ENCODE data around the gene LCORL. TPM values are rescaled to one million over a fixed set of nuclear protein-coding genes. Genes with fewer than 3 reads are reported as not detected.
"Not testable (repeated sequence)": the region's sequence is repeated elsewhere in the genome, so short reads cannot be mapped to it uniquely, and the experiment has no call there.

LCORL gene
- total RNA-seq, 1 donor from 2014 or later: 7.4 TPM

DNA sequence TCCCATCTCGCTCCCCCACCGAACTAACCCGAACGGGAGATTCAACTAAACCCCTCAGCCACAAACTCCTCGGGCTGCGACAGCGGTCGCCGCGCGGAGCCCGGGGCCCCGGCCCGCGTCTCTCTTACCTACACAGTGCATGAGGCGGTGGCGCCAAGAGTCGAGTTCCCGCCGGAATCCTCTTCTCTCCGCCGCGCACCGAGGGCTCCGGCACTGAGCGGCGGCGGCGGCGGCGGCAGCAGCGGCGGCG lies 160 bp downstream of the LCORL start:
- ATAC-seq (peak; percentile 9), DNase-seq (no peak)
- intact Hi-C loops (cut with micrococcal nuclease): loop anchor here (5.0 kb wide), 1 partner anchor 209 kb away; the partner anchor contains the start of genes DCAF16 and NCAPG

- ATAC-seq (peak; percentile 42), DNase-seq (peak; percentile 77)
- intact Hi-C loops (cut with micrococcal nuclease): loop anchor here (5.0 kb wide), 1 partner anchor 209 kb away; the partner anchor contains the start of genes DCAF16 and NCAPG
These were observed 685 bp downstream of the LCORL start for GRCh38 chr4:18020671-18021469.

GRCh38 chr4:18020145-18020670 lies 1.3 kb downstream of the LCORL start:
- intact Hi-C loops (cut with micrococcal nuclease): loop anchor here (5.0 kb wide), 1 partner anchor 208 kb away; the partner anchor contains the start of genes DCAF16 and NCAPG
- no peak for DNase-seq

GRCh38 chr4:18014269-18014668 lies 7.3 kb downstream of the LCORL start:
- intact Hi-C loops (cut with micrococcal nuclease): loop anchor here (10.0 kb wide), 1 partner anchor 109 kb away; no protein-coding TSS in a partner anchor
- ATAC-seq (no peak), DNase-seq (no peak)

More at GRCh38 chr4:18020145-18020670, 1.3 kb downstream of the LCORL start:
- ATAC-seq: no peak

DNA sequence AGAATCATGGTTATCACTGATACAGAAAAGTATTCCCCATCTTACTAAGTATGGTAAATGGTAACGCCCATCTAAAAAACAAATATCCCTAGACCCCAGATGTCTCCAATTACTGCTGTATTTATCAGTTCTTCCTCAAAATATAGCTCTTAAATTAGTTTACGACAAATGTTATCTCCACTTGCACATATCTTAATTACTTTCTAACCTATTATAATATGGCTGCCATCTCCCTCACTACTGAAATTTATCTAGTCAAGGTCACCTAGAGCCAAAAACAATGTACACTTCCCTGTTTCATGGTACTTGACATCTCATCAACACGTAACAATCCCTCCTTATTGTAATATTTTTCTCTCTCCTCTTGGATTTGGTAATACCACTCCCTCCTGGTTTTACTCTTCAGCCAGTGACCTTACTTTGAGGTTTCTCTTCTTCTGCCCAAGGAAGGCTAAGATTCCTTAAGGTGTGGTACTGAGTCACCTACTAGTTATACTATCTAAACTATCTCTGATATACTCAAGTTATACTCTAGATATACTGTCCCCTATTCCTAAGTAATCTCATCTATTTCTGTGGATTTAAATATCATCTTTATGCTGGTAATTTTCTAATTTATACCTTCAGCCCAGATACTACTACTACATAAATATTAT lies 8.6 kb downstream of the LCORL start:
- DNase-seq (no peak), ATAC-seq (no peak)
- intact Hi-C loops (cut with micrococcal nuclease): loop anchor here (10.0 kb wide), 1 partner anchor 108 kb away; no protein-coding TSS in a partner anchor

- ATAC-seq (peak; percentile 32), DNase-seq (no peak)
- intact Hi-C loops (cut with micrococcal nuclease): loop anchor here (10.0 kb wide), 1 partner anchor 107 kb away; no protein-coding TSS in a partner anchor
These were observed 9.3 kb downstream of the LCORL start for GRCh38 chr4:18012134-18012806.

- DNase-seq (no peak), ATAC-seq (no peak)
- intact Hi-C loops (cut with micrococcal nuclease): no loop called here
These were observed 13.9 kb downstream of the LCORL start for GRCh38 chr4:18007625-18008024.

DNA sequence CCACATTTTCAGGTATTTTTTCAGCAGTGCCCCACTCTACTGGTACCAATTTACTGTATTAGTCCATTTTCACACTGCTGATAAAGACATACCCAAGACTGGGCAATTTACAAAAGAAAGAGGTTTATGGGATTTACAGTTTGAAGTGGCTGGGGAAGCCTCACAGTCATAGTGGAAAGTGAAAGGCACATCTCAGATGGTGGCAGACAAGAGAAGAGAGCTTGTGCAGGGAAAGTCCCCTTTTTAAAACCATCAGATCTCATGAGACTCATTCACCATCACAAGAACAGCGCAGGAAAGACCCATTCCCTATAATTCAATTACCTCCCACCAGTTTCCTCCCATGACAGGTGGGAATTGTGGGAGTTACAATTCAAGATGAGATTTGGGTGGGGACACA lies 15.1 kb downstream of the LCORL start:
- DNase-seq; intact Hi-C loops (cut with micrococcal nuclease); ATAC-seq: not testable (repeated sequence)

DNA sequence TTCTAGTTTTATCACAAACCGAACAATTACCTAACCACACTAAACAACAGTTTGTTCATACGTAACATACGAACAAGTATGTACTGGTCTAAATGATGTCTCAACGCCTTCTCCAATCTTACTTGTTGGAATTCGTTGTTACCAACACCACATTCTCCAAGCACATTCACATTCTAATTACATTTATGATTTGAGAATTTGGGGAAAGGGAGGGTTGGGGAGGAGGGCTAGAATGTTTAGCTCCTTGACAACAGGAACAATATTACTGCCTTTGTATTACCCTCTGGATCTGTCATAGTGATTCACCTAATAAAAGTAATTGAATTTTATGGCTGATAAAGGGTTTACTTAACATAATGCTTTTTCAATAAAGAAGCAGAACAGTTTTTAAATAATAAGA lies 24.4 kb downstream of the LCORL start:
- ATAC-seq: no peak
- intact Hi-C loops (cut with micrococcal nuclease): no loop called here
- DNase-seq: no peak

GRCh38 chr4:17995165-17995564 lies 26.4 kb downstream of the LCORL start:
- intact Hi-C loops (cut with micrococcal nuclease): no loop called here
- DNase-seq (no peak), ATAC-seq (no peak)

GRCh38 chr4:17985832-17986231 lies 35.7 kb downstream of the LCORL start:
- ATAC-seq (no peak), DNase-seq (no peak)
- intact Hi-C loops (cut with micrococcal nuclease): no loop called here

DNA sequence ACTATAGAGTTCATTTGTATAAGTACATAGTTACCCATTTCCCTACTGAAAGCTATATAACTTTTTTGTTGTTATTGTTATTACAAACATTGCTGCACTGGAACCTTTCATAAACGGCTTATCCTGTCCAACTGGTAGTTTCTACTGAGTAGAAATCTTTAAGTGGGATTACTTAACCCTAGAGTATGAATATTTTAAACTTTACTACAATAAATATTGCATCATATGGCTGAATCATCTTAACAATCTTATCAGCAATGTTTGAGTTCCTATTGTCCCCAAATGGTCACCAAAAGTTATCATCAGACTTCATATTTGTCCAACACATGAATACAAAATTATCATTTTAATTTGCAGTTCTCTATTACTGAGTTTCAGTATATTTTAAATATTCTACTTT lies 40.5 kb downstream of the LCORL start:
- intact Hi-C loops (cut with micrococcal nuclease): loop anchor here (5.0 kb wide), 1 partner anchor 424 kb away; no protein-coding TSS in a partner anchor
- no peak for ATAC-seq
- no peak for DNase-seq

- no peak for DNase-seq
- intact Hi-C loops (cut with micrococcal nuclease): no loop called here
- no peak for ATAC-seq
These were observed 52.8 kb downstream of the LCORL start for GRCh38 chr4:17968721-17969120.

DNA sequence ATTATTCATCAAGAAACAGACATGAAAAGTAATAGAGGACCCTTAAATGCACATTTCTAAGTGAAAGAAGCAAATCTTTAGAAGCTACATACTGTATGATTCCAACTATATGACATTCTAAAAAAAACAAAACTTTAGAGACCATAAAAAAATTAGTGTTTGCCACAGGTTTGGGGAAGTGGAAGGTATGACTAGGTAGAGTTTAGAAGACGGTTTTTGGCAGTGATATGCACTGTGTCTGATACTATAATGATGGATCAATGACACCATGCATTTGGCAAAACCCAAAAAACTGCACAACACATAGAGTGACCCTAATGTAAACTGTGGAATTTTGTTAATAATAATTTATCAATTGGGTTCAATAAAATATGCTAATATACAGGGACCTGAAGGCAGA lies 54.5 kb downstream of the LCORL start:
- intact Hi-C loops (cut with micrococcal nuclease): no loop called here
- no peak for ATAC-seq

GRCh38 chr4:17966312-17966711 lies 55.2 kb downstream of the LCORL start:
- no peak for DNase-seq
- intact Hi-C loops (cut with micrococcal nuclease): no loop called here
- no peak for ATAC-seq

More for the DNA sequence above, 54.5 kb downstream of the LCORL start:
- DNase-seq: no peak

- DNase-seq (no peak), ATAC-seq (no peak)
- intact Hi-C loops (cut with micrococcal nuclease): no loop called here
These were observed 57.0 kb downstream of the LCORL start for GRCh38 chr4:17964576-17964975.

DNA sequence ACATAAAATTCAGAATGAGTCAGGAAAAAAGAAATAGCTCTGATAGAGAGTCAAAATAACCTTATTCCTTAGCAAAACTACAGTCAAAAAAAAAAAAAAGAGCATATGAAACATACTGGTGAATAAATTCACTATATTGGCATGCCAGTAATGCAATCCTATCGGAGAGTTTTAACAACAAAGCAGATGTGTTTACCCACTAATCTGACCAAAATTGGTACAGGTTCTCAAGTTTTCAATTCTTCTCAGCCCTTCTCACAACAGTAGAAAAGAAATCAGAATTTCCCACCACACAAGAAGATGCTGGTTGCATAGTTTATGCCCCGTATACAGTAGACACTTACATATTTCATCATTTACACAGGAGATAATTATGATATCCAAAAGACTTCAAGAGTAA lies 59.4 kb downstream of the LCORL start:
- DNase-seq (no peak), ATAC-seq (no peak)
- intact Hi-C loops (cut with micrococcal nuclease): no loop called here

- ATAC-seq (no peak), DNase-seq (no peak)
- intact Hi-C loops (cut with micrococcal nuclease): no loop called here
These were observed 60.3 kb downstream of the LCORL start for GRCh38 chr4:17961249-17961648.

DNA sequence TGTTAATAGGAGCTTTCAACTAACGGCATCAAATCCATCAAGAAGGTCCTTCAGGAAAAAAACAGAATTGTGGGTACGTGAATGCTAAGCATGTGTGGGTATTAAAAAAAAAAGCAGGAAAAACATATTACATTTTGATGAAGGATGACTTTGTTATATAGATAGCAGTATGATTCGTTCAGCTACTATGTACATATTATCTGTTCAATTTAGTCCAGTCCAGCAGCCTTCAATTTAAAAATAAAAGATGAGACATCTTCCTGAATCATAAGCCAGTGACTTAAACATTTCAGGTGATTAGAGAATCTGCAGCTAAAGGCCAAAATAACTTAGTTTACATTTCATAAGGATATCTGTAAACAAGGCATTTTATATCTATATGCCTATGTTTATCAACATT lies 63.4 kb downstream of the LCORL start:
- DNase-seq: no peak
- intact Hi-C loops (cut with micrococcal nuclease): no loop called here
- ATAC-seq: no peak

DNA sequence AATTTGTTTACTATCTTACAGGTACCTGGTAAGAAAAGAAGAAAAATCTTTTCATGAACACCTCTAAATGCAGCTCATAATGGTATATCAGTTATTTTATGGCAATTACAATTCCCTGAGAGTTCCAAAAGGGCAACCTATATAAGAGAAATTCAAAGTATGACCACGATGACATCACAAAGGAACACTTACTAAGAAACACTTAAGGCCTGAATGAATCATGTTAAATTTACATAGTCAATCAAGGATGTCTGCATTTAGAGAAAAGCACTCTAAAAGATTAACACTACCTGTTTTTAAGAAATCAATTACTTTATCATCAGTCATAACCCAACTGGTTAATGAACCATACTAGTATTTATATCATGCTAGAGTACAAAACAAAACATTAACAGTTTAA lies 63.9 kb downstream of the LCORL start:
- DNase-seq (no peak), ATAC-seq (no peak)
- intact Hi-C loops (cut with micrococcal nuclease): no loop called here
